GM12878 (cell line): Measurements from ENCODE around the gene GOLGA6B. TPM values are rescaled to one million over a fixed set of nuclear protein-coding genes. Genes with fewer than 3 reads are reported as not detected.

Experiments used
- BCLAF1 ChIP-seq: fragments of 450-650 bp; IDR thresholded peaks from 2 replicates; pipeline ENCODE4 v1.6.1; 2017; ENCODE audit warnings: antibody characterized with exemption, mild to moderate bottlenecking, moderate library complexity
- DPF2 ChIP-seq: fragments of 450-650 bp; IDR thresholded peaks from 2 replicates; pipeline ENCODE4 v1.6.1; 2017; ENCODE audit warnings: mild to moderate bottlenecking
- PRDM15 ChIP-seq: fragments of 450-650 bp; formaldehyde crosslinking; IDR thresholded peaks from 2 replicates; pipeline ENCODE4 v1.4.0; 2020; ENCODE audit warnings: mild to moderate bottlenecking, moderate library complexity
- YY1 ChIP-seq: IDR thresholded peaks from 2 replicates; pipeline ENCODE4 v1.6.1; 2011; ENCODE audit warnings: low read depth, mild to moderate bottlenecking, low read length
- ZBTB33 ChIP-seq: fragments of 450-650 bp; IDR thresholded peaks from 2 replicates; pipeline ENCODE4 v1.6.1; 2017; ENCODE audit warnings: mild to moderate bottlenecking
- polyA plus RNA-seq, 11 experiments: library from polyadenylated mRNA; depleted of rRNA in 4 of 11; unstranded in 6 of 11; stranded (reverse) in 5 of 11; fragments of >200 nt; fragmentation: Nextera tagmentation in 4 of 11; fragmentation: Illumina TruSeq in 1 of 11; extraction: Ambion mirVana in 4 of 11; extraction: Trizol in 1 of 11; gene quantifications; 1 replicate in 1 of 11; 2 replicates in 10 of 11; pipeline versions ENCODE4 v1.2.1 to v1.2.3, GENCODE V29; 2011 to 2016; ENCODE audit warnings: inconsistent platforms in 2 of 11, missing spikeins in 2 of 11, low read depth in 1 of 11
- total RNA-seq, 4 experiments: library from RNA; depleted of rRNA in 3 of 4; stranded (reverse); fragments of >200 nt in 3 of 4; fragmentation: Illumina TruSeq in 1 of 4; extraction: Trizol in 1 of 4; gene quantifications; 2 replicates each; pipeline versions ENCODE4 v1.2.1 to v1.2.3, GENCODE V29; 2013 to 2021
- TF ChIP-seq, protein P1 (sequence below): IDR thresholded peaks from 2 replicates; pipeline ENCODE4 v1.6.1; 2011; ENCODE audit warnings: low read depth, mild to moderate bottlenecking, low read length, moderate library complexity, borderline replicate concordance; ENCODE audit errors: extremely low read depth

Gene GOLGA6B
- total and polyA plus RNA-seq, 10 of the 15 experiments (the other 5 are each of a cell fraction or from before 2014, with no cell fraction given), result not detected

DNA sequence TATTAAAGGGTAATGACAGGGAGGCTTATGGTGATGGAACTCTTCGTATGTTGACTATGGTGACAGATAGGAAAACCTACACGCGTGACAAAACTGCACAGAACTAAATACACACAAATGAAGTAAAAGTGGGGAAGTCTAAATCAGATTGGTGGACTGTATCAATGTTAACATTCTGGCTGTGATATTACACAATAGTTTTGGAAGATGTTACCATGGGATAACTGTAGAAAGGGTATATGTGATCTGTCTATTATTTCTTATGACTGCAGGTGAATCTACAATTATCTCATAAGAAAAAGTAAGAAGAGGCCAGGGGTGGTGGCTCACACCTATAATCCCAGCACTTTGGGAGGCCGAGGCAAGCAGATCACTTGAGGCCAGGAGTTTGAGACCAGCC is 22.3 kb downstream of the GOLGA6B start (continued):
- TF ChIP-seq PRDM15 (CRISPR knock-in tag) (no peak), BCLAF1 (no peak), ZBTB33 (no peak), DPF2 (no peak), YY1 (no peak)
- TF ChIP-seq, protein P1, sequence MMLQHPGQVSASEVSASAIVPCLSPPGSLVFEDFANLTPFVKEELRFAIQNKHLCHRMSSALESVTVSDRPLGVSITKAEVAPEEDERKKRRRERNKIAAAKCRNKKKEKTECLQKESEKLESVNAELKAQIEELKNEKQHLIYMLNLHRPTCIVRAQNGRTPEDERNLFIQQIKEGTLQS, result no peak
- TF ChIP-seq, all 136 proteins: peak for 0
